GM19397 (cell line): ENCODE results near the gene GBP3.
"Not testable (repeated sequence)": the region's sequence is repeated elsewhere in the genome, so short reads cannot be mapped to it uniquely, and the experiment has no call there.

ENCODE experiments used
- ATAC-seq: cut with Tn5 transposase; IDR thresholded peaks from one replicate; pipeline ENCODE4 v1.9.1; 2021; ENCODE audit warnings: mild to moderate bottlenecking, moderate library complexity; ENCODE audit not compliant: unreplicated experiment

The GBP3 gene

DNA sequence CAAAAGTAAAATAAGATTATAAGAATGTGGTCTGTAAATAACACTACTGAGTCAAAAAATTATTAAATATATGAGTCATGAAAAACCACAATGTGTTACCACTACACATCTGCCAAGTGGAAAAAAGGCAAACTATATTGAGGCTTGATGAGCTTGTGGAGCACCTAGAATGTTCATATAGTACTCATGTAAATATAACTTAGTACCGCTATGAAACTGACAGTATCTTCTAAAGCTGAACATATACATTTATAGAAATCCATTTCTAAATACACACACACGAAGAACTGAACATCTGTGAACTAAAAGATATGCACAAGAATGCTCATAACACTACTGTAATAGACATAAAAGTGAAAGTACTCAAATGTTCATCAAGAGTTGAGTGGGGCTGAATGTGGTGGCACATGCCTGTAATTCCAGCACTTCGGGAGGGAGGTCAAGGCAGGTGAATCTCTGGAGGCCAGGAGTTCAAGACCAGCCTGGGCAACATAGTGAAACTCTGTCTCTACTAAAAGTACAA is 18.5 kb upstream of the GBP3 start:
- ATAC-seq: peak; percentile 85

DNA sequence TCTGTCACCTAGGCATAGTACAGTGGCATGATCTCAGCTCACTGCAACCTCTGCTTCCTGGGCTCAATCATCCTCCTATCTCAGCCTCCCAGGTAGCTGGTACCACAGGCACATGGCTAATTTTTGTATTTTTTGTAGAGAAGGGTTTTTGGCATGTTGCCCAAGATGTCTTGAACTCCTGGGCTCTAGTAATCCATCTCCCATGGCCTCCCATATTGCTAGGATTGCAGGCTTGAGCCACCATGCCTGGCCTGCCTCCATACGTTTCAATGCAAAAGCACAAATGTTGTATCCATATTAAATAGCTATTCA is 17.6 kb upstream of the GBP3 start:
- no peak for ATAC-seq

DNA sequence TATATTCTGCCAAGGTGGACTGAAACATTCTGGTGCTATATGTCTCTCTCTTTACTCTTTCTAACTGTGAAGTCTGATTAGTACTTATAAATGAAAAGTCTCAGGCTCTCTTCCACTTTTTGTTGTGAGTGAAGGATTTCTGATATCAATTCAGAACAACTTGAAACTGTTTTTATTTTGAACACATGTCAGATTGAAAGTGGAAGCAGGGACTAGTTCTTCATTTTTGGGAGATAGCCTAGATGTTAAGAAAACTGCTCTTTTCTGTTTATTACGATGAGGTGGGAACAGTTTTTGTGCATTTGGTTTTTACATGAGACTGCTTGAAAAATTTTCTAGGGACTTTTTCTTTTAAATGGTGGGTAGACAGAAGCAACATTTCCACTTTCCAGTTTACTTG is 14.5 kb upstream of the GBP3 start:
- no peak for ATAC-seq

DNA sequence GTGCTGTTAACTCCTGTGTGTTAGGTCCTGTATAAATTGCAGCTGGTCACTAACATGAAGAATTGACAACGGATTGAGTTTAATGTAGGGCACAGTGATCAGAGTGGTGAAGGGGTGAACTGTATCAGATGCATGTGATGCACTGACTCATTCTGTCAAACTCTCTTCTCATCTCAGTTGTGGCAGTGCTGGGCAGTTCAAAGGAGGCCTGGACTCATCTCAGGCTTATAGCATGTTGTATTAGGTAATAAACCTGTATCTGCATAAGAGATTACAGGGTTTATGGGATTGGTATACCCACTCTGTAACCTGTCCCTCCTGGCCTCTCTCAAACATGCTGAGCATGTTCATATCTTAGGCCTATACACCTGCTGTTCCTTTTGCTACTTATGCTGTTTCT is 12.4 kb upstream of the GBP3 start:
- no peak for ATAC-seq

DNA sequence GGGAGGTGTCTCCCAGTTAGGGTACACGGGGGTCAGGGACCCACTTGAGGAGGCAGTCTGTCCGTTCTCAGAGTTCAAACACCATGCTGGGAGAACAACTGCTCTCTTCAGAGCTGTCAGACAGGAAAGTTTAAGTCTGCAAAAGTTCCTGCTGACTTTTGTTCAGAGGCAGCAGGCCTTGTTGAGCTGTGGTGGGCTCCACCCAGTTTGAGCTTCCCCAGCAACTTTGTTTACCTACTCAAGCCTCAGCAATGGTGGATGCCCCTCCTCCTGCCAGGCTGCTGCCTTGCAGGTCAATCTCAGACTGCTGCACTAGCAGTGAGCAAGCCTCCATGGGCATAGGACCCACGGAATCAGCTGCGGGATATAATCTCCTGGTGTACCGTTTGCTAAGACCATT is 11.3 kb upstream of the GBP3 start:
- not testable (repeated sequence) for ATAC-seq

DNA sequence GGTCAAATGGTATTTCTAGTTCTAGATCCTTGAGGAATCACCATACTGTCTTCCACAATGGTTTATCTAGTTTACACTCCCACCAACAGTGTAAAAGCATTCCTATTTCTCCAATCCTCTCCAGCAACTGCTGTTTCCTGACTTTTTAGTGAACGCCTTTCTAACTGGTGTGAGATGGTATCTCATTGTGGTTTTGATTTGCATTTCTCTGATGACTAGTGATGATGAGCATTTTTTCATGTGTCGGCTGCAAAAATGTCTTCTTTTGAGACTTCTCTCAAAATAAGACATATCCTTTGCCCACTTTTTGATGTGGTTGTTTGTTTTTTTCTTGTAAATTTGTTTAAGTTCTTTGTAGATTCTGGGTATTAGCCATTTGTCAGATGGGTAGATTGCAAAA is 6.4 kb upstream of the GBP3 start:
- not testable (repeated sequence) for ATAC-seq

DNA sequence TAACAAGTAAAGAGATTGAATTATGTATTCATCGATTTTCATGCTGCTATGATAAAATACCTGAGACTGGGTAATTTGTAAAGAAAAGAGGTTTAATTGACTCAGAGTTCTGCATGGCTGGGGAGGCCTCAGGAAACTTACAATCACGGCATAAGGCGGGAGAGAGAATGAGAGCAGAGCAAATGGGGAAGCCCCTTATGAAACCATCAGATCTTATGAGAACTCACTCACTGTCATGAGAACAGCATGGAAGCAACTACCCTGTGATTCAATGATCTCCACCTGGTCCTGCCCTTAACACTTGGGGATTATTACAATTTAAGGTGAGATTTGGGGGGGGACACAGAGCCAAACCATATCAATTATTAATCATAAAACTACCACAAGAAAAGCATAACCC is 3.3 kb upstream of the GBP3 start:
- no peak for ATAC-seq

DNA sequence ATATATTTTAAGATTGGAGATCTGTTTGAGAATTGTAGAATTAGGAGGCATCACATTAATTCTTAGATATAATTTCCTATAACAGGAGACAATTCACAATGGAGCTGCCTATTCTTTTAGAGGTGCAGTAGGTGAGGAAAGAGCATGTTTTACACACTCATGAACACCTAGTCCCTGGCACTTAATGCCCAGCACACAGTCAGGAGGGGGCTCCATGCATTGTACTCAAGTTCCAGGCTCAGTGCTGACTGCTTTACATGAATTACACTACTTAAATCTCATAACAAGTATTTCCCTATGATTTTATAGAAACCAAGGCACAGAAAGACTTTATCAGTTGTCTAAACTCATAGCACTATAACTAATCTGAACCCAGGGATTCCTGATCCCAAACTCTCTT is 360 bp upstream of the GBP3 start:
- ATAC-seq: peak; percentile 9

DNA sequence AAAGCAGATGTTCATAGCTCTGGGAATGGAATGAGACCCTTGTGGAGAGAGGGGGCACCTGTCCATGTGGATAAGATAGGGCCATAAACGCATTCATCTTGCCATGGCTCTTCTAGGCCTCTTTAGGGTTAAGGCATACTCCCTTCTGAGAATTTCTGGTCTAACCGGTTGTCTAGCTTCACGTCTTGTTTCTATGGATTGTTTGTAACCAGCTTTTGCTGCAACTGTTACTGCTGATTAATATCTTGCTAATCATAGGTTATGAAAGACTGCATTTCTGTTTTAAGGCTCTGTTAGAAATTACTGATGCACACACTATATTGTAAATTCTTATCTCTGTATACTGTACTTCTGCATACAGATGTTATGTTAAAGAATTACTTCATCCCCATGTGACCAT is 4.3 kb downstream of the GBP3 start:
- ATAC-seq: not testable (repeated sequence)

DNA sequence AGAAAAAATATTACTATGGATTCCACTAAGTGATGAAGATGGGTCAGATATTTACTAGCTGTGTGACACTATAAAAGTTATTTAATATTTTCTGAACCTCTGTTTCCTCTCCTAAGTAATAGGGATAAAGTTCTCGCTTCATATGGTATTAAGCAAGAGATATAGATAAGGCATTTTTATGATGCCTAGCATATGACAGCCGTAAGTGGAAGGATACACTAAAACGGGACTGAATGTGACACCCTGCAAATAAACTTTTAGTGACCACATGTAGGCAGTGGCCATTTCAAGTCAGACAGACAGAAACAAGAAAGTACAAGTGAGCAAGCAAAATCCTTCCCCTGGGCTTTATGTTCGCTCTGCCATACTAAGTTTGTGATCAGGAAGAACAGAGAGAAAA is 14.2 kb downstream of the GBP3 start:
- no peak for ATAC-seq

DNA sequence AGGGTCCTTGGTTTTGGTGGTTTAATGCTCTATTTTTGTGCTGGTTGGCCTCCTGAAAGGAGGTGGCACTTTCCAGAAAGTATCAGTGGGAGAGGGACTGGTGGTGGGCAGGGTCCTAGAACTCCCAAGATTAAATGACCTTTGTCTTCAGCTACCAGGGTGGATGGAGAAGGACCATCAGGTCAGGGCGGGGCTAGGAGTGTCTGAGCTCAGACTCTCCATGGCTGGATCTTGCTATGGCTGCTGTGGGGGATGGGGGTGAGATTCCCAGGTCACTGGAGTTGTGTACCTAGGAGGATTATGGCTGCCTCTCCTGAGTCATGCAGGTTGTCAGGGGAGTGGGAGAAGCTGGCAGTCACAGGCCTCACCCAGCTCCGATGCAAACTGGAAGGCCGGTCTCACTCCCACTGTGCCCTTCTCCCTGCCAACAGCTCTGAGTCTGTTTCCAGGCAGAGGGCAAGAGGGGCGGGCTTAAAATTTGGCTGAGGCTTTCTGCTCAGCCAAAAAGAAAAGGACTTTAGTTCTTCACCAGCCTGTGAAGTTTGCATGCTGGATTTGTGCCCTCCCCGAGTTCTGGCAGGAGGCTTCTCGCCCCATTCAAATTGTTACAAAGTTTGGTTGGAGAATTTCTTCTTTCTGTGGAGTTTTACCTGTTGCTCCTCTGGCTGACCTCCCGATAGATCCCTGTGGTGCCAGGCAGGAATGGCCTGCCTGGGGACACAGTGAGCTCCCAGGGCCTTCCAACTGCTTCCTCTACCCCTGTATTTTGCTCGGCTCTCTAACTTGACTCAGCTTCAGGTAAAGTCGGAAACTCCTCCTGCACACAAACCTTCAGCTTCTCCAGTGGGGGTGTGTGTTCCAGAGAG is 17.1 kb downstream of the GBP3 start:
- no peak for ATAC-seq

DNA sequence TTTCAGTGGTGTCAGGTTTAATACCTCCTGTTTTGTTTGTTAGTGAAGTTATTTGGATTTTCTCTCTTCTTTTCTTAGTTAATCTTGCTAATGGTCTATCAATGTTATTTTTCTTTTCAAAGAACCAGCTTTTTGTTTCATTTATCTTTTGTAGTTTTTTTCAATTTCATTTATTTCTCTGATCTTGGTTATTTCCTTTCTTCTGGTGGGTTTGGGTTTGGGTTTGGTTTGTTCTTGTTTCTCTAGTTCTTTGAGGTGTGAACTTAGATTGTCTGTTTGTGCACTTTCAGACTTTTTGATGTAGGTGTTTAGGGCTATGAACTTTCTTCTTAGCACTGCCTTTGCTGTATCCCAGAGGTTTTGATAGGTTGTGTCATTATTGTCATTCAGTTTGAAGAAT is 20.5 kb downstream of the GBP3 start:
- not testable (repeated sequence) for ATAC-seq

DNA sequence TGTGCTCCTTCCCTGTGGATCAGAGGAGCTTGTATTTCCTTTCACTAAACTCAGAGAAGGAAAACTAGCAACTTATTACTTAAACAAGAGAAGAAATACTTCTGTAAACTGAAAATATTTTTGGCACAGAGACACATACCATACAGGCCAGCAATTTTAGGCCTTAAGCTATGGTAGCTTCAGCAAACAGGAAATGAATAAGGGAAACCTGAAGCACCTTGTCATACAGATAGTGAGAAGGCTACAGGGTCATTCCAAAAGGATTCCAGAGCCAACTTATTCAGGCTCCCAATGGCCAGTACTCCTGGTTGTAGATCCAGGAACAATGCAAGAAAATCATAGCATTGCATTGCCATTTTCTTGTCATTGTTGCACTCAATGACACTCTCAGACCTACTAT is 21.2 kb downstream of the GBP3 start:
- no peak for ATAC-seq

DNA sequence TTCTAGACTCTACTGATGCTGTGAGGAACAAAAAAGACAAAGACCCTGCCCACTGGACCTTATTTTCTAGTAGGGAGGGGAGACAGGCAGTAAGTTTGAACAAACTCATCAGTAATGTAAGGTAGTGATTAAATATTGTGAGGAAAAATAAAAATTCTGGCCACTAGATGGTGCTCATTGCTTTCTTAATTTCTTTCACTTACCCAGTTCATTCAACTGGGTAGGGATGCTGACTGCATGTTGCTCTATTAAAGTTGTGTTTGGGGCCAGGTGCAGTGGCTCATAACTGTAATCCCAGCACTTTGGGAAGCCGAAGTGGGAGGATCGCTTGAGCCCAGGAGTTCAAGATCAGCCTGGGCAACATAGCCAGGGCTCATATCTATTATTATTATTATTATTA is 23.9 kb downstream of the GBP3 start:
- no peak for ATAC-seq

DNA sequence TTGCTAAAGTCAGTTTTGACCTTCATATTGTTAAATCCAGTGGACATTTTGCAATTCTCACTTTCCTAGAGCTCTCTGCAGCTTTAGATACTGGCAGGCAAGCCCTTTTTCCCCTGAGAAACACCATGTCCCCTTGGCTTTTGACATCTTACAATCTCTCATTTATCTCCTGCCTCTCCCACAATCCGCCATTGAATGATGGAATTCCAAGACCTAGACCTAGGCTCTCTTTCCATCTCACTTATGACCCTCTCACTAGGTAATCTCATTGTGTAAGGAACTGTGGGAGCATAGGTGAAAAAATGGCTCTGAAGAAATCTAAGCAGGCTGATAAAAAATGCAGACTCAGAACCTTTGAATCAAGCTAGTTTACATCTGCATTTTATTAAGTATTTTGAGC is 32.2 kb downstream of the GBP3 start:
- no peak for ATAC-seq

DNA sequence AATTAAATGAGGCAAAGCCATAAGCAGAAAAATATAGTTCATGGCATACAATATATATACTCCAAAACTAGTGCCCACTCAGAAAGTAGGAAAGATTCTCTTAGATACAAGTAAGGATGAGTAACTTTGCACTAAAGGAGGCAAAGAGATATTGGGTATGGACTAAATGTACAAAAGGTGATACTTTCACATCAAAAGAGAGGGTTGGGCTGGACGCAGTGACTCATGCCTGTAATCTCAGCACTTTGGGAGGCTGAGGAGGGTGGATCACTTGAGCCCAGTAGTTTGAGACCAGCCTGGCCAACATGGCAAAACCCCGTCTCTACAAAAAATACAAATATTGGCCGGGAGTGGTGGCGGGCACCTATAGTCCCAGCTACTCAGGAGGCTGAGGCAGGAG is 37.0 kb downstream of the GBP3 start:
- ATAC-seq: no peak

DNA sequence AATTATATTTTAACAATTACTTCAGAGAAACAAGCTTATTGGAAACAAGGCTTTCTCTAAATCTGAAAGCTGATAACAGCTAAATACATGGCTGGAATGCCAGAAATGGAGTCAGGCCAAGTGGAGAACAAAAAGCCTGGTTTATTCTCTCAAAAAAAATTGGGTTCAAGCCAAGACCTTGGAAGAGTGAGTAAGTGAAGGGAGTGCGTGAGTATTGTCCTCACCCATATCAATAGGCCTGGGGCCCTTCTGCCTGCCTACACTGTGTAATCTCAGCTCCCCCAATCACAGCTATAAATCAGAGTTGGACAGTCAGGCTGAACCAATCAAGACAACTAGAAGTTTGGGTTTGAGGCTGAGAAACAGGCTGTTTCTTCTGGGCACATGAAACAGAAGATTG is 37.6 kb downstream of the GBP3 start:
- no peak for ATAC-seq

DNA sequence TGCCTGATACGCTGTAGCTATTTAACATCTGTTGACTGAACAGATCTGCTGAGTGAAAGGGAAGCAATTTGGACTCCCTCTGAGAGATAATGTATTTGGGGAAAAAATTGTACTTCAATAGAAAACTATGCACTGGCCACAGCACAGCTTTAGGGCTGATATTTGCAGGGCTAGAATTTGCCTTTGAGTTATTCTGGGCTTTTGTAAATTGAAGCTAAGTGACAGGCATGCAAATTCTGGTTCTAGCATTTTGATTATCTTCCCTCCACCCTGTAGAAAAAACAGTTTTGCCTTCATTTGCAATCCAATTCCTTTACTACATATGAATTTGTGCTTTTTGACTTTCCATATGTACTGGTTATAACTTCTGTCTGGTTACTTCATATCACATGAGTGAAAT is 38.1 kb downstream of the GBP3 start:
- no peak for ATAC-seq

DNA sequence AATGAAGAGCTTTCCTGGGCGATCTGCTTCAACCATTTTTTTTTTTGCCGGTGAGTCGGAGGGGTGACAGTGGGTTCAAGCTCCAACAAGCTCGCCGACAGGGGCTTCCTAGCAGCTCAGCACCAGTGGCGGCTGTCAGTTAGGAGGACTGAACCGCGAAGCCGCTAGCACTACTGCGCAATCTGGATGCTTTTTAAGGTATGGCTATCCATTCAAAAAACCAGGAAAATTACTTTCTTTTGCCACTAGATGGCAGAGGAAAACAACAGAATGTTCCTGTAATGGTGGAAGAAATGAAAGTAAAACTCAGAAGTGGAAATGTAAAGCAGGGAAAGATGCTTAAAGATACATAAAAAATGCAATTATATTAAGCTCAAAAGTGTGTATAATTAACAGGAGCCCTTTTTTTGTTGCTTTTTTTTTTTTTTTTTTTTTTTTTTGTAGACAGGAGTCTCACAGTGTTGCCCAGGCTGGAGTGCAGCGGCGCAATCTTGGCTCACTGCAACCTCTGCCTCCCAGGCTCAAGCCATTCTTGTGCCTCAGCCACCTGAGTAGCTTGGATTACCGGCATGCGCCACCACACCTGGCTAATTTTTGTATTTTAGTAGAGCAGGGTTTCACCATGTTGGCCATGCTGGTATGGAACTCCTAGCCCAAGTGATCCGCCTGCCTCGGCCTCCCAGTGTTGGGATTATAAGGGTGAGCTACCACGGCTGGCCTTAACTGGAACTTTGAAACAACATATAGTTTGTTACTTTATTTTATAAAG is 38.7 kb downstream of the GBP3 start:
- no peak for ATAC-seq

DNA sequence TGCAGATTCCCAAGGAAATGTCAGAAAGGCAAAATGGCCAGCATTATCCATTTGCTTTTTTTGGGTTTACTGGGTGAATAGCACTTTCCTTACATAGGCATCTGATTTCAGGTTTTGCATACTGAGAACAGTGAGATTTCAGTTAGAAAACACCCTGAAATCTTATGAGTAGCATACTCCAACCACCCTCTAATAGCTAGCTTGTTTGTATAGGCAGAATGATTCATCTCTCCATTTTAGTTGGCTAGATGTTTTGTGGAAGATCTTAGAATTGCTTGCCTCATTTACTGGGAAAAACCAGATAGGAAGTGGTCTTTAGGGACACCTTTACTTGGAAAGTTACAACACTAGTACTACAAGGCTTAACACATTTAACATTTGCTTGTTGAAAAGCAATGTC is 40.6 kb downstream of the GBP3 start:
- ATAC-seq: no peak

DNA sequence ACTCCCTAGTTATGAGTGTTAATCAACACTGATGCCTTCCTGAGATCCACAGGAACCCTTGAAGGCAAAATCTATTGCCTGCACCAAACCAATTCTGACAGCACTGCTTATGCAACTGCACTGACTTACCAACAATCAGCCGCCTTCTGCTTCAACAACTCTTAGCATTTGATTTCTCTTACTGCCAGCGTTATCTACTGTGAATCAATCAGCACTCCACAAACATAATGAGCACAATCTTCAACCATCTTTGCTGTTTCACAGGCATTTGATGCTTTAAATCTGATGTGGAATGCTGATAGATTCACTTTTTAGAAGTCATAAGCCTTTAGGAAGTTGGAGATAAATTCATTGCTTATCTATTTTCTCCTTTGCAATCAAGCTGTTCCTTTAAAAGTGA is 41.2 kb downstream of the GBP3 start:
- not testable (repeated sequence) for ATAC-seq

DNA sequence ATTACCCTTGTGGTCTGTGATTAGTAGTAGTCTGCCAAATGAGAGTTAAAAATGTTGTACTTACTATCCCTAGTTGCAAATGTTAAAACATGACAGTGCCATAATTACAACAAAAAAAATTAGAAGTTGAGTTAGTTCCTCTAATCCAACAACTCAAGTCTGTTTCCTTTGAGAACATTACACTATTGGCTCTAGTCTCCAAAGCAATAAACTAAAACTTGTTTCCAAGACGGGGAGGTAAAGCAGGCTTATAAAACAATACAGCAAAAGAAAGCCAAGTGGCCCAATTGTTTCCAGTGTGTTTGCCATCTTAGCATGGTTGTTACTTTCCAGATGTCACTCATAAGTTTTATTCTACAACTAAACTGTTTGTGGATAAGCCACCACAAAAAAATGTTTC is 41.8 kb downstream of the GBP3 start:
- no peak for ATAC-seq
